LHCN-M2 (cell line): ENCODE measurements around the gene MYO3B. TPM values are rescaled to one million over a fixed set of nuclear protein-coding genes. Genes with fewer than 3 reads are reported as not detected.

ENCODE experiments used
- DNase-seq: peaks from one replicate; pipeline ENCODE4 v3.0.0-alpha.2; 2012; ENCODE audit warnings: low read depth
- total RNA-seq: library from RNA; depleted of rRNA; stranded (reverse); fragments of >200 nt; gene quantifications from 2 replicates; pipeline ENCODE4 v1.2.3, GENCODE V29; 2014

Gene MYO3B
- total RNA-seq, 1 experiment from 2014 or later = 0.06 TPM

DNA sequence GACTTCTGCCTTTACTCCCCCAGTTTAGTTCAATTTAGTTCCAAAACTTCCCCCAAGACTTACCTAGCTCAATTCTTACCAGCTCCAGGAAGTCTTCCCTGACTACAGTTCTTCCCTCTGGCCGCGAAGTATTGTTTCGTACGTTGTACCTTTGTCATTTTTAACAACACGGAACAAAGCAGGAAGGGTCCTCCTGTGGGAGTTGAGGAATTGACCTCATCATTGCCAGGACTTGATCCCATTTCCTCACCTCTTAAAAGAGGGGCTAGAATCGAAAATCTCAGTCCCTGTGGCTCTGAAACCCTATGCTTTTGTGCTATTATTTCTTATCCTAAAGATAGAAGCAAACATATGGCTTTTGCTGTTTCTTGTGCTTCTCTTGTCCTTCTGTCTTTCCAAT lies 187.1 kb downstream of the MYO3B start:
- no peak for DNase-seq

DNA sequence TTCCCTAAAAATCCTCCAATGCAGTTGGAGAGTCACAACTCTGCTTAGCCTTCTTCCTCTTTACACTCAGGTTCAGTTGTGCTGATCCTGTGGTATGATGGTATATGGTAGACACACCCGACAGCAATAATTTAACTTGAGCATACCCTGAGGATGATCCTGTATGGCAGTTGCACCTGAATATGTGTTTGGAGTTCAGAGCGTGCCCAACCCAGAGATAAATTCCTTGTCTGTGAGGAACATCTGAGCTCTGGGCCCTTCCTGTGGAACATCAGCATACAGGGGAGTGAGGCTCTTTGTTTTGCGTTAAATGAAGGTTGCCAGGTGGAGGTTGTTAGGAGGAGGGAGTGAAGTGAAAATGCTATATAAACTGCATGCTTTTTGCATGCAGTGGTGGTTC lies 187.7 kb downstream of the MYO3B start:
- no peak for DNase-seq

DNA sequence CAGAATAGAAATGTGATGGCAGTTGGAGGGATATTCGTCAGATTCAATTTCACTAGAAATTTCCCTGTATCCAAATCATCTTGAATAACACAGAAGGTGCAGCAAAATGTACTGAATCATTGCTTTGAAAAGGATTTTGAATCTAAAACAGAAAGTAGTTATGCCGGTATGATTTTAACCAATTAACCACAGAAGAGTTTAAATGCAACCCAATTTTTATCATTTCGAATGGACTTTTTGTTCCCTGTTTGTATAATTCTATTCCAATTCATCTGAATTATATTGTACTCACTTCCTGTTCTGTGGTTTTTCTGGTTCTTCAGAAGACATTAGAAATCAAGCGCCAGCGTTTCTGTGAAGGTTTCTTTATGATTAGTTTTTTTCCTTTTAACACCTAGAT lies 190.4 kb downstream of the MYO3B start:
- DNase-seq = no peak

DNA sequence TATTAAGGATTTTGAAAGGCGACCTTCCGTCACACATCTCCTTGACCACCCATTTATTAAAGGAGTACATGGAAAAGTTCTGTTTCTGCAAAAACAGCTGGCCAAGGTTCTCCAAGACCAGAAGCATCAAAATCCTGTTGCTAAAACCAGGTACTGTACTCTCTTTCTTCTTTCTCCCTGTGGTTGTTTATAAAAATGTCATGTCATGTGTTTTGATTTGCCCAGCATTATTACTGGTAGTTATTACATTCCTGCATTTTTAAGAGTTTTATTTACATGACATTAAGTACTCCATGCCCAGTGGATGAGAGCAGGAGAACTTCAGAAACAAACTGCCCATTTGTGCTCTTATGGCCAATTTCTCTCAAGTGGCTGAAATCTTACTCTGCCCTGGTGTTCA lies 191.3 kb downstream of the MYO3B start:
- no peak for DNase-seq

DNA sequence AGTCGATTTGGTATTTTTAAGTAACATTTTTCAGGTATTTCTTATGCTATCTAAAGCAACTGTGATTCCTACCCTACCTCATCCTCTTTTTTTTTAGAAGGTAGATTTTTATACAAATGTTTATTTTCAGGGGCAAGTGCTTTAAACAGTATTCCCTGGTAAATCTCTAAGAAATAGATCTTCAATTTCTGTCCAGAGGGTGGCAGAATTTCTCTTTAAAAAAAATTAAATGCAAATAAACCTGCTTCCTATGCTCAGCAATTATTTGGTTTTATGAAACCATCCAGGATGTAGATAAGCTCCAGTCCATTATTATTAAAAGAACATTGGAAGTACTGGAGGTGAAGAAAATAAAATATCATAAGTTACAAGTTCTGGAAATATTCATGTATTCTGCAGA lies 191.9 kb downstream of the MYO3B start:
- DNase-seq = peak; percentile 7

DNA sequence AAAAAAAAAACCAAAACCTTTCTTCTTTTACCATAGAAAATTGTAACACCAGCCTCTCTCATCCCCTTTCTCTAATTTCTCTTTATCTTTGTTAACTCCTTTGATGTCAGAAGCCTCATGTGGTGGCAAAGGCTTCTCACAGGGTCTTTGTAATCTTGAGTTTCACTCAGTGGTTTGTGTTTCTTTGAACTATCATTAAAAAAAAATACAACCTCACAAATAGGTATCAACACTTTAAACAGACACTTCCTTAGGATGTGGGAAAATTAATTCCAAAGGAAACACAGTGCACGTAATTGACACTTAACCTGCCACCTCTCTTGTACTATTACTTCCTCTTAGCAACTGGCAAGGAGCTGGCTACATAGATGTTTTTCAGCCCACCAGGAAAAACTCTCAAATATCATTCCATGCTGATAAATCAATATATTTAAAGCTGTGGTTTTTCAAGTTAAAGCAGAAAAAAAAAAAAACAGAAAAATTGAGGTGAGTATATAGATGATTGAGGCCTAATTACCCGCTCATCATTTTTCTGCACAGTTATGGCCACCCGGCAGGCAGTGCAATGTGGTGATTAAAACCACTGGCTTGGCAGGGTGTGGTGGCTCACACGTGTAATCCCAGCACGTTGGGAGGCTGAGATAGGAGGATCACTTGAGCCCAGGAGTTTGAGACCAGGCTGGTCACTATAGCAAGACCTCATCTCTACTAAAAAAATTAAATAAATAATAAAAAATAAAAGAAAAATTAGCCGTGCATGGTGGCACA lies 193.5 kb downstream of the MYO3B start:
- no peak for DNase-seq

DNA sequence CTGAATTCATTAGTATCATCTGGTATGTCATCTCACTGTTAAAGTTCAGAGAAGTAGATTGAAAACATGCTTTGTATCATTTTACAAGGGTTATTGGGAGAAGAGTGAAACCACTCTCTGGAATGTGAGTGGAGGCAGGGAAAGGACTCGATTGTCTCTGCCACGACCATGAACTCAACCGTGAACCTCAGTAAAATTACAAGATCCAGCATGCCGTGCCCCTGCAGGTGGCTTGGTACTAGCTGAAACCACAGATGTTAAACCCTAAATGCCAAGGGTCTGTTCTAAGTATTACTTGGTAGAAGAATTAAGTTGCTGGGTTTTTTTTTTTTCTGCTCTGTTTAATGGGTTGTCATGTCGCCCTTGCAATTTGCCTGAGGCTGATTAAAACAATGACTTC lies 197.2 kb downstream of the MYO3B start:
- no peak for DNase-seq

DNA sequence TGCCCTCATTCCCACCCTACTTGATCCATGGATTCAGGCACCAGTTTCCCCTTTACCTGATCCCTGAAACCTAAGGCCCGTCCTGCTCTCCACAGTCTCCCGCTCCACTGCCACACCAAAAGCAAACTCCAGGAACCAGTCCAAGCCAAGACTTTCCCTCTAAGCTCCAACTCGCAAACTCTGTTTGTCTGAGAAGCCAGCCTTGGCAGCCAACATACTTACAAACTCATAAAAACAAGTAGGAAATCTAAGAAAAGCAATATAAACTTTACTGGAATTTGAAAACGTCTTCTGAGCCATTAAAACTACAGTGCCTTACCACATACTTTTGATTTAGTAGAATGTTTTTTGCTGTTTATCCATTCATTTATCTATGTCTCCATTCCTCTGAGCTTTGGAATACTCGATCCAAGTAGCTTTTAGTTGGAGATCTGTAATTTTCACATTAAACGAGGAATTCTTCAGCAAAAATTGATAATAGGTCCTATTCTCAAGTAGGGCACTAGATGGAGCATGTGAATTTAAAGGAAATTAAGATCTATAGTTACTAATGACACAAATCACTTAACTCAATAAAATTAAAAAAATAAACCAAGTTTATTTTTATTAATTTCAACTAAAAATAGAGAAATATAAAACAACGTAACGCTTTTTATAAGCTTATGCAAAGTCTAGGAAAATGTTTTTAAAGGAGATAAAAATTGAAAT lies 199.7 kb downstream of the MYO3B start:
- no peak for DNase-seq

DNA sequence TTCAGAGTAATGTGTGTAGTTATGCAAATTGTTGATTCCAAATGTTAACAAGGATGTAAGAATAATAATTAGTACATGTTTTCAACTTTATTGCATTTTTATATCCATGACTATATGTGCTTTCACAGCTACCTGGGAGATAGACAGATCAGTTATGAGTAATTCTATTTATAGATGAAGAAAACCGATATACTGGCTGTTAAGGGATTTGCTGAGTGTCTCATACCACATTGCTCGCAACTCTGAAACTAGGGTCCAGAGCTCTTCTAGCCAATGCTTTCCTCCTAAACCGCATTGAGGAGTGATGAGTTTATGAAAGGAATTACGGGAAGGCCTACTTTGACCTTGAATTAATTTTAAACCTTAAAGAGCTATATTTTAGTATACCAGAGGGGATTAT lies 202.3 kb downstream of the MYO3B start:
- no peak for DNase-seq

DNA sequence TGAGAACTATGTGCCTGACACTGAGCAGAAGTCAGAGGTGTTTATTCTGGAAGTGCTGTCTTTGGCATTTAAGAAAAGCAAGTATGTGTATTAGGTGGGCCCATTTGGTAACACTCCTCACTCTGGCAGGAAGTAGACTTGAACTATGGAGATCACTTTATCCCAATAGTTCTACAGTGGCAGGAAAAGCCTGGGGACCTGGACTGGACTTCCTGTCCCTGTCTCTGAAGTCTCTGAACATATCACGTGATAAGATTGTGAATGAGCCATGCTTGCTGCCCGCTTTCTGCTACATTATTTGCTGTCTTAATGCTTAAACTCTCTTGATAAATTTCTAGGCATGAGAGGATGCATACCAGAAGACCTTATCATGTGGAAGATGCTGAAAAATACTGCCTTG lies 203.7 kb downstream of the MYO3B start:
- no peak for DNase-seq

DNA sequence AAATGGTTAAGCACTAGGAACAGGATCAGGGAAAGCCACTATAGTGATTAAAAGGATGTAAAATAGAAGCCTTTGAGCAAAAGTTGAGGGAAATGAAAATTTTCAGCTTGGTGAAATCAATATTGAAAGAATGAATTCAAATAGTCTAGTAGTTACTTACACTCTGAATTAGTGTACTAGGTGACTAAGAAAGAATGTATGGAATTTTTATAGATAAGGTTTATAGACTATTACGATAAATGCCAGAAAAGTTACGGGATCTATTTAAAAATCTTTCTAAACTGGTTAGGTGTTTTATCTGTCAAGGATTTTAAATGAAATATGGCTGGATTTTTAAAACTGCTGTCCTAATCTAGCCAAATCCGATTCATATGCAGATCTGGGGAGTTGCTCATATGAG lies 208.6 kb downstream of the MYO3B start:
- no peak for DNase-seq

DNA sequence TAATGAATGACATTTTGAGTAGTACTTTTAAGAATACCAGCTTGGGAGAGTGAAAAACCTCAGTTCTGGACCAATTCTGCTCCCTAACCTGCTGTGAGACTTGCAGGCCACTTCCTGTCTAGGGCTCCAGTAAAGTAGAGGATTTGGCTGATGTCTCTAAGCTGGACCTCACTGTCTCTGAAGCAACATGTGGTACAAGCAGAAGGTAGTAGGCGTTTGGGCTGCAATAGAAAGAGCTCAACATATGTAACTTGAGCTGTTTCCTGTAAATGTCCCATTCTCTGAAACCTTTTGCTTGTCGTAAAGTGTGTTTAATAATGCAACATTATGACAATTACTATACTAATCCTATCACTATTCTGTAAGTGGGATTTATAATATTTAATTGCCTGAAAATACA lies 213.1 kb downstream of the MYO3B start:
- no peak for DNase-seq

DNA sequence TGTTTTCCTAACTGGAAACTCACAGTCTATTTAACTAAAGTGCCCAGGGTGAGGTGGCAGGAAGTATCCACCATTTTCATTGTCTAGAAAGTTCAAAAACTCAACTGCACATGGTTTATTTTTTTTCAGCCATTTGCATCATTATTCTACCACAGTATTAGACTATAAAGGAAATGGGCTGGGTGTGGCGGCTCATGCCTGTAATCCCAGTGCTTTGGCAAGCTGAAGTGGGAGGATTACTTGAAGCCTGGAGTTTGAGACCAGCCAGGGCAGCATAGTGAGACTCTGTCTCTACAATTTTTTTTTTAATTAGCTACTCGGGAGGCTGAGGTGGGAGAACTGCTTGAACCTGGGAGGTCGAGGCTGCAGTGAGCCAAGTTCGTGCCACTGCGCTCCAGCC lies 213.8 kb downstream of the MYO3B start:
- DNase-seq = no peak

DNA sequence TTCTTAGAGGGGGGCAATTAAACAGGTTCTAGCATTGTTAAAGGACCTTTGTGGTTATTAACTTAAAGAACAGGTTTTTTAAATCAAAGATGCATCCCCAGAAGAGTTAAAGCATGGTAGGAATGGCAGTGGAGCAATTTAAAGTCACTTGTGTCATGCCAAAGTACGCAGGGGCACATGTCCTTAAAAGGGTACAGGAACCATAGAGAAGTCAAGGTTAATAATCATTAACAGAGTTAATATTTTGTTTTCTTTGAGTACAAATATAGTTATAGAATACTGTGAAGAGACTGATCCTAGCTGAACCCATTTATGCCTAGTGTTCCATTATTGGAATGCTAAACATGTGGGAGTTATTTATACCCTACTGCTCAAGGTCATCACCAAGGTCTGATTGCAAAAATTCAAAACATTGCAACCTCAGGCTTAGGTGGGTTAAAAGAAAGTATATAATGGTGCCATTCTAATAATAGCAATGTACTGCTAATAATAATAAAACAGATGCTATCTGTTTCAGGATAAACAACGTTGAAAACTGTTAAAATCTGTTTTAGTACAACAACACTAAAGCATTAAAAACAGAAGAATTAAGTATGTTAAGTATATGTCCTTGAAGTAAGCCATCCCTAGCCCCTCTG lies 216.0 kb downstream of the MYO3B start:
- no peak for DNase-seq

DNA sequence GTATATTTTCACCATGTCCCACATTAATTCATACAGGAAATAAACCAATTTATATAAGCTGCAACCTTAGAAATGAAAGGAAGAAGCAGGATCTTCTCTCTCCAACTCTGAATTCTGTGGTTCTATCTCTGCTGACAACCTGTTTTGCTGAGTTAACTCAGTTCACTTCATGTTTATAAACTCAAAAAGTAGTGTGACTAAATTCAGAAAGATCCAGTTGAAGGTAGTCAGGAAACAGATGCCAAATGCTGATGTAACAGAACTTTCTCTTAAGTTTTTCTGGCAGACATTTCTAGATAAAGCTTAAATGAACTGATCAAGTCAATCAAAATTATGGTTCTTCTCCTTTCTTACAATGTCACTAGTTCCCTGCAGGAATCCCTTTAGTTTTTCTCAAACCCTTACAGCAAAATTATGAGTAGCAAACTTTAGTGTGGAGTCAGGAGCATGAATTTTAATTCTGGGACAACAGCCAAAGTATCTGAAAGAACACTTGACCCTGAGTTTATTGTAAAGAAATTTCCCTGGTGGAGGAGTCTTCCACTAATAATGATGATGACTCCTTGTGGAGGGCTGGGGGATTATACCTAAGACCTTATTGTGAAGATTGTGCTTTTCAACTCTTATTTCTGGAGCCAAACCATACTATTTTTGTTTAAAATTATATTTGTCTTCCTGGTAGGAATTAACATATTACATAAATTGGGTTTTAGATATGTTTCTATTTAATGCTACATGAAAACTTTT lies 216.9 kb downstream of the MYO3B start:
- DNase-seq = no peak

DNA sequence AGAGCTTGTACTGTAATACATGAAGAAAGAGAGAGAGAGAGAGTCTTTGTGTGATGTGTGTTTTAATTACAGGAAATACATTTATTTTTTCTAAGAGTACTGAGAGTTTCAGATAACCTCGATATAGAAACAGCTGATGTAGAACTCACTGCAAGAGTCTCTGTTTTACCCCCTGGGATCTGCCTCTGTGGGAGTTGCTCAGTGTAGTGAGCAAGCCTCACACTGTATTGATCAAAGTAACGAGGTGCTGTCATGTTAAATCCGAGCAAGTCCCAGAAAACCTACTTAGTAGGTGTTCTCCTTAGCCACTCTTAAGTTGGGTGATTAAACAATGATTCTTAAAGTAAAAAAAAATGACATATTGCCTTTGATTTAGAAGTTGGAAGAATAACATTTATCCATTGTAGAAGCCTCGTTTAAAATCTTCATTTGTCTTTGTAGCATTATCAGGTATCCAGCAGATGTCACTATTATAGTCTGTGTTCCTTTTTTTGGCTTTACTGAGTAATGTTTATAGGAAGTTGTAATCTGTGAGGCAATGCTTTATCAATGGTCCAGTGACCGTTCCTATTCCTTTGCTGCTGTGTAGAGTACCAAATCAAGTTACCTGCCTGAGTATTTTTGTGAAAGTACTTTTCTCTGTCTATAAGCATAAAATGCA lies 219.0 kb downstream of the MYO3B start:
- DNase-seq = peak; percentile 5

DNA sequence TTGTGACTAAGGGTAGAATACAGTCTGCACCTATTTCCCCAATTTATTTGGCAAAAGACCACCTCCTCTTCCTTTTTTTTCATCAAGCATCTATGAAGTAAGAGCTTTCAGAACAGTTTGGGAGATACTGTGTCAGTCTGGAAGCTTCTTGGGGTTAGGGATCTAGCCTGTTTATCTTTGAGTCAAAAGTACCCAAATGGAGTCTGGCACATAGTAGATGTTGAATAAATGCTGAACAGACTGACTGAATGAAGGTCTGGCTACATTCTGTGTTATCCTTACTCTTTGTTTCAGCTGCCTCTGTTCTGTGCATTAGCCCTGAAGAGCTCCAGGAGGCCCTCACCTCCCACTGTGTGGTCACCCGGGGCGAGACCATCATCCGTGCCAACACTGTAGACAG lies 223.2 kb downstream of the MYO3B start:
- DNase-seq = no peak

DNA sequence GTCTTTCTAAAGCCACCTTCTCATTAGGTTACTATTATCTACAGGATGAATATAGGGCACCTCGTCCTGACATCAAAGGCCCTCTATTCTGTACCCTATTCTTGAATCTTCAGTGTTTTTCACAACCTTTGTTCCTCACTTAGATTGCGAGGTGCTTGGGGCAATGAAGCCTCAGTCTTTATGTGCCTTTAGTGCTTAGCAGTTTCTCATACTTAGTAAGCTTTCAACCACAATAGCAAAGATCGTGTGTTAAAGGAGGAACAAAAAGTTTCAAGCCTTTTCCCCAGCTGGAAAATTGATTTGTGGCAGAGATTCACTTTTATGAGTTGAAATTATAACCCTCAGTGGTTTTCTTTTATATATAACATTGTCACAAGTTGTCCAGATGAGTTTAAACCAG lies 226.9 kb downstream of the MYO3B start:
- no peak for DNase-seq

DNA sequence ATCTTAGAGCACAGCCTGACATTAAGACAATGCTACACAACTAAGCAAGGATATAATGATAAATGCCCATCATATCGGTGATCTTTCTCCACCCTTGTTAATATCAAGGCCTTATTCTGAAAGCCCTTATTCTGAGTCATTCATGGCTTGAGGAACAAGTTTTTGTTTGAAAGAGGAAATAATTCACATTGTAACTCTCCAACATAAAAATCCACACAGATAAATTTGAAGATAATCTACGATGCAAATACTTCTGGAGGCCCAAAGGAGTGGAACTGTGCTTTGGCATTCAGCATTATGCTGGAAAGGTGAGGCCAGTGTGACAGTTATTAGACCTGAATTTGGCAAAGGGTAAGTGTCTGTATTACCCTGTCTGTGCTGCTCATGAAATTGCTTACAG lies 227.4 kb downstream of the MYO3B start:
- DNase-seq = no peak

DNA sequence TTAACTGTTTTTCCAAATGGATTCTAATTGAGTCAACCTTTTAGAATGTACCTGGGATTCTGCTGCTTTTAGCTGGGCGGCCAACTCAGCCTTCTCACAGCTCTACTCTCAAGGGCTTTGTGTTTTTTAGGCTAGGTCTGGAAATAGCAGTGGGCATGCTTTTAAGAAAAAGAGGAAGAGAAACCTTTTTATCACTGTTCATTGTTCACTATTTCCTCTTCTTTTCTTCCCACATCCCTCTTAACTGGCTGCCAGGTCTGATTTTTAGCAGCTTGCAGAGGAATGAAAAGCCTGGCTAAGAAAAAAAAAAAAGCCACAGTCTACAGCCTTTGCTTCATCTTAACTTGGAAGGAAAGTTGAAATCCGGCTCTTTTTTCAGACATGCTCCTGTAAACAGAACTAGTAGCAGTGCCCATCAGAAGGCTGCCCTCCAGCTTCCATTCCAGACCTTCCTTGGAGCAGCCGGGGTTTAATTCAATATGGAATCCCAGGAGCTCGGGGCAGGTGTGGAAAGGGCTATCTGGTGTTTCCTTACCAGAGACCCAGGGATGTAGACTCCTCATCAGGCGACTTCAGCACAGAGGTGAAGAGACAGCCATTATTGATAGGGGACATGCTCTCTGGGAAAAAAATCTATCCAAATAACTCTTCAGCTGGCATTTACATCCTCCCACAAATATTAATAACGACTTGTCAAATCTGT lies 230.7 kb downstream of the MYO3B start:
- DNase-seq = no peak

DNA sequence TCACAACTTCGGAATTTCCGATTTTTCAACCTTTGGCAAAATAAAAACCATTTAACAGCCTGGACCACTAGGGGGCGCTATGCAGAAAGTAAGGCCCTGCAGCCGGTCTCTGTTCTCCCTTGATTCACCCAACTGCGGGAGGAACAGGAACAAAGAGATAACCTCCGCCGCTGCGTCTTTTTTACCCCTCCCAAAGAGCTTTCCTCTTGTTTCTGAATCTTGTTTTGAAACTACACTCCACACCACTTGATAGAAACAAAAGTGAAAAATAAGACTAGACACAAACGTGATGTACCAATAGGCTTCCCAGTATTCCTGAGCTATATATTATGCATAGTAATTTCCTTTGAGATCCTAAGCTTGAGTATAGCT lies 231.2 kb downstream of the MYO3B start:
- peak; percentile 52 for DNase-seq
